GM13977 (cell line): Measurements from ENCODE around the gene CCDC82.

Experiments used
- DNase-seq: peaks from one replicate; pipeline ENCODE4 v3.0.0; 2012; ENCODE audit warnings: low spot score
- CTCF ChIP-seq: IDR thresholded peaks from 2 replicates; pipeline ENCODE4 v1.5.1; 2012; ENCODE audit warnings: mild to moderate bottlenecking, control low read depth; ENCODE audit not compliant: insufficient read depth; ENCODE audit errors: extremely low read depth, missing control alignments
- in situ Hi-C: fragments of 300-500 bp; cut with MboI; formaldehyde crosslinking; loops from one replicate; pipeline ENCODE4 v1.12.0; 2022; ENCODE audit warnings: low sequenced_read_pairs, low pct_unique_long_range_greater_than_20kb, mixed read lengths, inconsistent platforms; ENCODE audit not compliant: unreplicated experiment

CCDC82 gene

GRCh38 chr11:96367342-96367741 lies 22.4 kb downstream of the CCDC82 start:
- no peak for TF ChIP-seq CTCF
- in situ Hi-C loops, result no loop called here
- no peak for DNase-seq

- in situ Hi-C loops, result no loop called here
- TF ChIP-seq CTCF, result no peak
- DNase-seq, result no peak
Observed at GRCh38 chr11:96366024-96366423, 23.7 kb downstream of the CCDC82 start.

- no peak for TF ChIP-seq CTCF
- no peak for DNase-seq
- in situ Hi-C loops, result no loop called here
Observed at GRCh38 chr11:96365493-96365892, 24.2 kb downstream of the CCDC82 start.

GRCh38 chr11:96361778-96362177 lies 27.9 kb downstream of the CCDC82 start:
- no peak for TF ChIP-seq CTCF
- no peak for DNase-seq
- in situ Hi-C loops, result no loop called here

- in situ Hi-C loops, result no loop called here
- no peak for TF ChIP-seq CTCF
Observed at GRCh38 chr11:96358321-96358720, 31.4 kb downstream of the CCDC82 start.

GRCh38 chr11:96357794-96358193 lies 31.9 kb downstream of the CCDC82 start:
- no peak for DNase-seq
- no peak for TF ChIP-seq CTCF
- in situ Hi-C loops, result no loop called here

More at GRCh38 chr11:96358321-96358720, 31.4 kb downstream of the CCDC82 start:
- DNase-seq, result no peak

- in situ Hi-C loops, result no loop called here
- DNase-seq, result no peak
- TF ChIP-seq CTCF, result no peak
Observed at GRCh38 chr11:96356848-96357247, 32.9 kb downstream of the CCDC82 start.
